HG02870 (cell line): ENCODE results near the gene INHBE.
"Not testable (repeated sequence)": the region's sequence is repeated elsewhere in the genome, so short reads cannot be mapped to it uniquely, and the experiment has no call there.

Experiments used
- ATAC-seq: cut with Tn5 transposase; IDR thresholded peaks from one replicate; pipeline ENCODE4 v1.9.1; 2021; ENCODE audit warnings: mild to moderate bottlenecking, moderate library complexity; ENCODE audit not compliant: unreplicated experiment

The INHBE gene

GRCh38 chr12:57475271-57476161, 20.4 kb downstream of the INHBE start:
- no peak for ATAC-seq

GRCh38 chr12:57476162-57476992, 21.3 kb downstream of the INHBE start:
- ATAC-seq: peak; percentile 30

- ATAC-seq: no peak
Measured at GRCh38 chr12:57476993-57477709, 22.0 kb downstream of the INHBE start.

GRCh38 chr12:57477710-57478681, 22.9 kb downstream of the INHBE start:
- ATAC-seq: peak; percentile 43

GRCh38 chr12:57479043-57479375, 23.9 kb downstream of the INHBE start:
- no peak for ATAC-seq

GRCh38 chr12:57479376-57480115, 24.4 kb downstream of the INHBE start, which contains the start of gene ARHGAP9:
Gene ARHGAP9, minus strand, starts transcription at chr12:57479866. Its CDS starts 460 bp downstream, at chr12:57479406.
- ATAC-seq: no peak

- ATAC-seq: no peak
Measured at GRCh38 chr12:57481671-57482070, 26.6 kb downstream of the INHBE start.

GRCh38 chr12:57483466-57483865, 28.4 kb downstream of the INHBE start:
- ATAC-seq: no peak

GRCh38 chr12:57485695-57486094, 30.6 kb downstream of the INHBE start:
- no peak for ATAC-seq

GRCh38 chr12:57487055-57487596, 32.0 kb downstream of the INHBE start:
- no peak for ATAC-seq

GRCh38 chr12:57487597-57488401, 32.7 kb downstream of the INHBE start, which contains the start of gene MARS1:
Gene MARS1, plus strand, starts transcription at chr12:57488068. Its CDS starts 23 bp downstream, at chr12:57488091.
- peak; percentile 94 for ATAC-seq

- no peak for ATAC-seq
Measured at GRCh38 chr12:57488402-57489156, 33.5 kb downstream of the INHBE start.

- no peak for ATAC-seq
Measured at GRCh38 chr12:57489157-57489641, 34.1 kb downstream of the INHBE start.

GRCh38 chr12:57490126-57490525, 35.0 kb downstream of the INHBE start:
- no peak for ATAC-seq

- ATAC-seq: no peak
Measured at GRCh38 chr12:57491393-57492280, 36.5 kb downstream of the INHBE start.

- ATAC-seq: not testable (repeated sequence)
Measured at GRCh38 chr12:57495051-57495701, 40.1 kb downstream of the INHBE start.
